Mesendoderm (in vitro differentiated cells): ENCODE data around the gene TMEM198.
A peak's percentile ranks its signal among the peaks of the same experiment; 100 is the strongest.

Experiments used
- DNase-seq: peaks from one replicate; pipeline ENCODE4 v3.0.0; 2013
- H2AK5ac ChIP-seq: 2 replicates; pipeline ENCODE4 v1.6.1; 2013; ENCODE audit warnings: low read length, inconsistent platforms
- H2BK120ac ChIP-seq: 2 replicates; pipeline ENCODE4 v1.6.1; 2013; ENCODE audit warnings: low read depth, mild to moderate bottlenecking, low read length, moderate library complexity, mixed read lengths
- H2BK15ac ChIP-seq: replicated peaks from 2 replicates; pipeline ENCODE4 v1.6.1; 2013; ENCODE audit warnings: low read depth, mild to moderate bottlenecking, moderate library complexity
- H2BK5ac ChIP-seq: 2 replicates; pipeline ENCODE4 v1.6.1; 2013; ENCODE audit warnings: low read length, inconsistent platforms
- H3K18ac ChIP-seq: 2 replicates; pipeline ENCODE4 v1.6.1; 2013; ENCODE audit warnings: mild to moderate bottlenecking, low read length, mixed read lengths
- H3K23ac ChIP-seq: one replicate; pipeline ENCODE4 v1.6.1; 2013; ENCODE audit warnings: low read length
- H3K27ac ChIP-seq: 2 replicates; pipeline ENCODE4 v1.5.1; 2013; ENCODE audit warnings: low read depth, mild to moderate bottlenecking, inconsistent platforms, low read length, moderate library complexity
- H3K27me3 ChIP-seq: 2 replicates; pipeline ENCODE4 v1.6.1; 2013; ENCODE audit warnings: low read length, control low read depth, mild to moderate bottlenecking, inconsistent platforms; ENCODE audit not compliant: insufficient read depth, poor library complexity
- H3K36me3 ChIP-seq: 2 replicates; pipeline ENCODE4 v1.6.1; 2013; ENCODE audit warnings: low read length, inconsistent platforms; ENCODE audit not compliant: control insufficient read depth, insufficient read depth
- H3K4ac ChIP-seq: one replicate; pipeline ENCODE4 v1.6.1; 2013; ENCODE audit warnings: low read depth, mild to moderate bottlenecking, low read length, moderate library complexity
- H3K4me1 ChIP-seq: 2 replicates; pipeline ENCODE4 v1.6.1; 2013; ENCODE audit warnings: low read depth, low read length, inconsistent platforms; ENCODE audit not compliant: control insufficient read depth
- H3K4me2 ChIP-seq: 2 replicates; pipeline ENCODE4 v1.6.1; 2013; ENCODE audit warnings: low read length
- H3K4me3 ChIP-seq: 2 replicates; pipeline ENCODE4 v1.5.1; 2013; ENCODE audit warnings: mild to moderate bottlenecking, low read length
- H3K56ac ChIP-seq: one replicate; pipeline ENCODE4 v1.6.1; 2013; ENCODE audit warnings: low read length
- H3K79me1 ChIP-seq: 2 replicates; pipeline ENCODE4 v1.6.1; 2013; ENCODE audit warnings: low read length, inconsistent platforms
- H3K79me2 ChIP-seq: 2 replicates; pipeline ENCODE4 v1.6.1; 2013; ENCODE audit warnings: mild to moderate bottlenecking, low read length; ENCODE audit not compliant: control insufficient read depth, insufficient read depth
- H3K9ac ChIP-seq: 2 replicates; pipeline ENCODE4 v1.6.1; 2013; ENCODE audit warnings: low read length, inconsistent platforms
- H4K5ac ChIP-seq: one replicate; pipeline ENCODE4 v1.6.1; 2013; ENCODE audit warnings: low read length
- H4K8ac ChIP-seq: one replicate; pipeline ENCODE4 v1.6.1; 2013; ENCODE audit warnings: low read depth, mild to moderate bottlenecking, control low read depth, low read length, moderate library complexity
- WGBS: extraction: QIAGEN DNeasy Blood & Tissue Kit; methylation state at CpG from one replicate; pipeline ENCODE4 v1.1.7; 2013; ENCODE audit warnings: low lambda C conversion rate, missing lambda C conversion rate; ENCODE audit not compliant: insufficient coverage; ENCODE audit errors: extremely low coverage; 5-methylcytosine and 5-hydroxymethylcytosine counted together

TMEM198 gene

DNA sequence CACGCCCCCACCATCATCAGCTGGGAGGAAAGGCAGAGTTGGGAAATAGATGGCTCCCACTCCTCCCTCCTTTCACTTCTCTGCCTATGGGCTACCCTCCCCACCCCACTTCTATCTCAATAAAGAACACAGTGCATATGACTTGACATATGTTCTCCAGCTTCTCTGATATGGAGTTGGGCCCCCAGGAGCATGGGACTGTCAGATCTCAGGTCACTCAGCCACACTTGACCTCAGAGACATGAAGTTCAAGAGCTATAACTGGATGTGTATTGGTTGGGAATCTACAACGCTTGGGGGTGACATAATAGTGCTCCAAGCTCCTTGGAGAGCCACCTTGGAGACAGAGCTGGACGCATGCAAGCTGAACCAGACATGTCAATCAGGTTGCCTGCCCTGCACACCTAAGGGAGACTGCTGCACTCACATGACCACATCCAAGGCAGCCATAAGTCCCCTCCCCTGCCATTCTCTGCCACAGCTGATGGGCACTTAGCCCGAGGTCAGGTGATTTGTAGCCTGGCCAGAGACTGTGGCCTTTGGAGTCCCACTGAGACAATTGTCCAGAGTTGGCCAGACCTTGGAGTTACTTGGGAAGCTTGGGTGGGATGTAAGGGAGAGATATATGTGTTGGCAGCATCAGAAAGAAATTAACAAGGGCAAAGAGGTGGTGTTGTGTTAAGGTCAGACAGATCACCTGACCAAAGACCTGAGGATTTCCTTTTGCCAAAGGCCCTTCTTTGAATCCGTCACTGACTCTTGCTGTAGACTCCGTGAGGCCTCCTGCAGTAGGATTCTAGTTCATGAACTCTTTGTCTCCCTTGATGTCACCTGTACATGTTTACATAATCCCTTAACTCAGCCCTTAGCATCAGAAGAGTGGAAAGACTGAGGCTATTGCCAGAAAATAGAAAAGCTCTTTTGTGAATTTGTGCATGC lies 32.0 kb downstream of the TMEM198 start:
- Histone ChIP-seq H2BK120ac (no peak overlapping the region), H4K8ac (no peak overlapping the region), H3K27me3 (no peaks in the 10 kb centered on the region), H3K4me3 (no peak overlapping the region), H3K56ac (no peak overlapping the region), H3K4ac (no peak overlapping the region), H3K23ac (no peak overlapping the region), H4K5ac (no peak overlapping the region), H2BK5ac (no peak overlapping the region), H3K4me2 (no peak overlapping the region), H3K9ac (no peak overlapping the region), H3K18ac (no peak overlapping the region), H3K79me1 (no peaks in the 10 kb centered on the region), H2AK5ac (peak overlapping the region; percentile 41), H3K79me2 (no peaks in the 10 kb centered on the region), H3K4me1 (peaks cover 3% of the 10 kb centered on the region), H3K27ac (no peak overlapping the region), H2BK15ac (no peak overlapping the region), H3K36me3 (no peaks in the 10 kb centered on the region)
- WGBS = no CpG with 5 or more reads among the region's 6 CpGs
- DNase-seq = no peak

DNA sequence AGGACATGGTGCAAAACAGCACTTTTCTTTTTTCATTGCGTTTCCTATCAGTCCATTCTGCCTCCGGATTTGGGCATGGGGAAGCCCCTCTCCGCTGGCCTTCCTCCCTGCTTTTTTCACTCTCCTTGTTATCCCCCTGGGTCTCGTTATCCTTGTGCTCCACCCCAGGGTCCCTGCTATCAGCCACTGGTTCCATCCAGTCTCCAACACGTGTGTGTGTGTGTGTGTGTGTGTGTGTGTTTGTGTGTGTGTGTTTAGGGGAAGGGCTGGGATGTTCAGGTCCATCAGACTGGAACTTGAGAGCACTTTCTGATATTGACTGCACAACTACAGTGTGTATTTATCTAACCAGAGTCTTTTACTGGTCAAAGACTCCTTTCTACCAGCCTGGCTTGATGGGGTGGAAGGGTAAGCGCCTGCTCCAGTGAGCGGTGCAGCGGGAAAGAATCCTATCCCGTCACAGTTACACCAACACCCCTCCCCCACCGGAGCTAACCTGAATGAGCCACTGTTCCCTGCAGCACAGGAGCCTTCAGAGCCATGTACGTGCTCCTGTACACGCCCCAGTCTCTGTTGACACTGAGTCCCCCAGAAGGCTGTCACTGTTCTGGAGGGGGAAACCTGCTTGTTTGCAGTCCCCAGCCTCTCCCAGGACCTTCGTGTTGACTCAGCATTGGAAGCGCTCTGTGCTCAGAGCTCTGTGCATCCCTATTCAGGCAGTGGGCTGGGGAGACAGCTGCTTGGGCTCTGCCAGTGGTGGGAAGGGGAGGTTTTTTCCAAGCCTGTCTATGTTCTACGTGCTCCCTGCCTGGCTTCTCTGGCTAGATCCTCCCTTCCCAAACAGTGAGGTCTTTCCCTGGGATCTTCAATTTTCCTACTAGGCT lies 32.9 kb downstream of the TMEM198 start:
- Histone ChIP-seq H3K79me1 (no peaks in the 10 kb centered on the region), H3K18ac (peak overlapping the region; percentile 43), H4K5ac (no peak overlapping the region), H3K27ac (no peak overlapping the region), H3K79me2 (no peaks in the 10 kb centered on the region), H3K4me2 (peak overlapping the region; percentile 0), H3K4me3 (no peak overlapping the region), H2AK5ac (no peak overlapping the region), H3K36me3 (no peaks in the 10 kb centered on the region), H4K8ac (no peak overlapping the region), H3K4me1 (peaks cover 3% of the 10 kb centered on the region), H3K9ac (peak overlapping the region; percentile 12), H2BK15ac (no peak overlapping the region), H3K23ac (no peak overlapping the region), H3K4ac (no peak overlapping the region), H2BK5ac (no peak overlapping the region), H2BK120ac (no peak overlapping the region), H3K27me3 (no peaks in the 10 kb centered on the region), H3K56ac (peak overlapping the region; percentile 39)
- DNase-seq = peak; percentile 77
- no CpG with 5 or more reads among the region's 15 CpGs for WGBS

DNA sequence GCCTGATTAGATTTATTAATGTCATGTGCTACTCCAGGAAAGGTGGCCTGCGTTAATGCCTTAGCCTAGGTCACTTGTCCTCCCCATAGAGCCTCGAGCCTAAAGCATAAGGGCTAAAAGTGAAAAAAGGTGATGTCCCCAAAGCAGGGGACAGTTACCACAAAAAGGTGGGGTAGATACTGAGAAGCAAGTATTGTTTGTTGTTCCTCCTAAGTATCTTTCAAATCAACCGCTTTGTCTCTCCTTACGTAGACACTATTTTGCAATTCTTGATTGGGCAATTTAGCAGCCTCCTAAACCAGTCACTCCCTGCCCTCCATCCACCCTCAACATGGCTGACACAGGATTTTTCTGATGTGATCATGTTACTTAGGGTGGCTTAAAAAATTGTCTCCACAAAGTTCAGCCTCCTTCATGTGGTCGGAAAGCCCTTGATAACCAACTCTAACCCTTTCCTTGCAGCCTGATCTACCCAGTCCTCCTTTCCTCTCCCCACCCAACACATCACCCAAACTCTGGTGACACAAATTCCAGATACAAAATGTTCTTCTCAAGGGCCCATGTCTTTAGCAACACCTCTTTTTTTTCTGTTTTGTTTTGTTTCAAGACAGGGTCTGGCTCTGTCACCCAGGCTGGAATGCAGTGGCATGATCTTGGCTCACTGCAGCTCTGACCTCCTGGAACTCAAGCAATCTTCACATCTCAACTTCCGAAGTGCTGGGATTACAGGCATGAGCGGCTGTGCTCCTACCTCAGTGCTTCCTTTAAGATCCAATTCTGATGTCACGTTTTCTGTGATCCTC lies 35.2 kb downstream of the TMEM198 start:
- H2BK15ac ChIP-seq = no peak overlapping the region
- H3K79me1 ChIP-seq = no peaks in the 10 kb centered on the region
- H3K27ac ChIP-seq = no peak overlapping the region
- H2BK120ac ChIP-seq = no peak overlapping the region
- no peak overlapping the region for H3K18ac ChIP-seq
- no peak overlapping the region for H4K8ac ChIP-seq
- H3K56ac ChIP-seq = no peak overlapping the region
- no peak overlapping the region for H3K4me2 ChIP-seq
- H3K4me3 ChIP-seq = no peak overlapping the region
- H3K27me3 ChIP-seq = no peaks in the 10 kb centered on the region
- DNase-seq = no peak
- no peak overlapping the region for H4K5ac ChIP-seq
- no peak overlapping the region for H3K4ac ChIP-seq
- no peak overlapping the region for H3K23ac ChIP-seq
- H3K79me2 ChIP-seq = no peaks in the 10 kb centered on the region
- no peak overlapping the region for H3K9ac ChIP-seq
- H2BK5ac ChIP-seq = no peak overlapping the region
- H3K4me1 ChIP-seq = no peaks in the 10 kb centered on the region
- no peaks in the 10 kb centered on the region for H3K36me3 ChIP-seq
- no CpG with 5 or more reads among the region's 8 CpGs for WGBS
- H2AK5ac ChIP-seq = no peak overlapping the region

DNA sequence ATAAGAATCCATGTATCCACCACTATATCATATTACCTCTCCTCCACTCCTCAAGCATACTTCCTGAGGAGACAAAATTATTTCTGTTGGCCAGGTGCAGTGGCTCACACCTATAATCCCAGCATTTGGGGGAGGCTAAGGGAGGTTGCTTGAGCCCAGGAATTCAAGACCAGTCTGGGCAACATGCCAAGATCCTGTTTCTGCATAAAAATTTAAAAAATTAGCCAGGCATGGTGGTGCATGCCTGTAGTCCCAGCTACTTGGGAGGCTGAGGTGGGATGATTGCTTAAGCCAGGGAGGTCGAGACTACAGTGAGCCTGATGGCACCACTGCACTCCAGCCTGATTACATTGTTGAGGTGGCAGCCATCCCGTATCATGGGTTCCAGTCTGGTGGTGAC lies 37.5 kb downstream of the TMEM198 start:
- H3K27me3 ChIP-seq = no peaks in the 10 kb centered on the region
- no peak overlapping the region for H3K23ac ChIP-seq
- no peaks in the 10 kb centered on the region for H3K4me1 ChIP-seq
- H3K18ac ChIP-seq = no peak overlapping the region
- H3K36me3 ChIP-seq = no peaks in the 10 kb centered on the region
- H3K27ac ChIP-seq = no peak overlapping the region
- H3K9ac ChIP-seq = no peak overlapping the region
- H4K8ac ChIP-seq = no peak overlapping the region
- no peaks in the 10 kb centered on the region for H3K79me2 ChIP-seq
- no CpG with 5 or more reads among the region's 2 CpGs for WGBS
- H2AK5ac ChIP-seq = no peak overlapping the region
- no peak overlapping the region for H3K4me3 ChIP-seq
- H3K4ac ChIP-seq = no peak overlapping the region
- DNase-seq = no peak
- no peak overlapping the region for H4K5ac ChIP-seq
- no peaks in the 10 kb centered on the region for H3K79me1 ChIP-seq
- H3K4me2 ChIP-seq = no peak overlapping the region
- no peak overlapping the region for H2BK15ac ChIP-seq
- H2BK5ac ChIP-seq = no peak overlapping the region
- H2BK120ac ChIP-seq = no peak overlapping the region
- no peak overlapping the region for H3K56ac ChIP-seq

DNA sequence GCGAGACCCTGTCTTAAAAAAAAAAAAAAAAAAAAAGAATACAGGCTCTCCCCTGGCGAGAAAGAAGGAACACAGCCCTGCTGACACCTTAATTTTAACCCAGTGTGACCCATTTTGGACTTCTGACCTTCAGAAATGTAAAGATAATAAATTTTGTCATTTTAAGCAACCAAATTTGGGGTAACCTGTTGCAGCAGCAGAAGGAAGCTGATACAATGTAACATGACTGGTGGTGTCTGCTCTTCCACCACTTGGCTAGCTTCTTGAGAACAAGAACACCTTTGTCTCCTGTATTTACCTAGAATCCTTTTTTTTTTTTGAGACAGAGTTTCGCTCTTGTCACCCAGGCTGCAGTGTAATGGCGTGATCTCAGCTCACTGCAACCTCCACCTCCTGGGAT lies 47.3 kb downstream of the TMEM198 start:
- no peak for DNase-seq
- Histone ChIP-seq H2BK120ac (no peak overlapping the region), H3K4me2 (no peak overlapping the region), H2AK5ac (no peak overlapping the region), H3K27me3 (no peaks in the 10 kb centered on the region), H3K18ac (no peak overlapping the region), H3K4me3 (no peak overlapping the region), H3K79me1 (no peaks in the 10 kb centered on the region), H3K27ac (no peak overlapping the region), H3K79me2 (no peaks in the 10 kb centered on the region), H4K8ac (no peak overlapping the region), H3K9ac (no peak overlapping the region), H3K36me3 (no peaks in the 10 kb centered on the region), H3K56ac (no peak overlapping the region), H3K23ac (no peak overlapping the region), H2BK15ac (no peak overlapping the region), H3K4me1 (no peaks in the 10 kb centered on the region), H4K5ac (no peak overlapping the region), H3K4ac (no peak overlapping the region), H2BK5ac (no peak overlapping the region)
- no CpG with 5 or more reads among the region's 4 CpGs for WGBS
